Kidney (tissue), 14 donors: ENCODE data around the gene TUSC2. TPM values are rescaled to one million over a fixed set of nuclear protein-coding genes. Genes with fewer than 3 reads are reported as not detected.

Experiments
- DNase-seq, 5 donors: peaks; one replicate each; pipeline ENCODE4 v3.0.0-alpha.2; 2013 to 2020
- FAIRE-seq: peaks from 2 replicates; lab custom pipeline; 2012; peaks lifted over from hg19 to GRCh38; lab: Jason Lieb, UNC
- H3K27ac ChIP-seq, 2 donors: one replicate each; pipeline ENCODE4 v1.7.0; 2013; ENCODE audit warnings: low read depth in 2 of 2, low read length in 2 of 2, inconsistent platforms in 1 of 2
- H3K27me3 ChIP-seq: one replicate; pipeline ENCODE4 v1.7.1; 2013; ENCODE audit warnings: low read length, inconsistent platforms; ENCODE audit not compliant: control insufficient read depth, insufficient read depth
- H3K36me3 ChIP-seq, 3 donors: one replicate each; pipeline versions ENCODE4 v1.7.0 to v1.7.1; 2013; ENCODE audit warnings: low read length in 3 of 3, control low read depth in 1 of 3, inconsistent platforms in 1 of 3; ENCODE audit not compliant: insufficient read depth in 3 of 3, control insufficient read depth in 2 of 3
- H3K4me1 ChIP-seq, 3 donors: one replicate each; pipeline versions ENCODE4 v1.7.0 to v1.7.1; 2013; ENCODE audit warnings: low read length in 3 of 3, inconsistent platforms in 1 of 3, low read depth in 1 of 3; ENCODE audit not compliant: control insufficient read depth in 2 of 3, insufficient read depth in 2 of 3
- H3K4me3 ChIP-seq, 3 donors: one replicate each; pipeline versions ENCODE4 v1.7.0 to v1.8.1; 2013; ENCODE audit warnings: low read length in 3 of 3, control low read depth in 1 of 3, inconsistent platforms in 1 of 3
- H3K9ac ChIP-seq, 3 donors: one replicate each; pipeline versions ENCODE4 v1.7.0 to v1.7.1; 2013; ENCODE audit warnings: low read length in 3 of 3, control low read depth in 1 of 3, inconsistent platforms in 1 of 3
- H3K9me3 ChIP-seq, 3 donors: one replicate each; pipeline versions ENCODE4 v1.7.0 to v1.7.1; 2013; ENCODE audit warnings: low read length in 3 of 3, control low read depth in 1 of 3, inconsistent platforms in 1 of 3; ENCODE audit not compliant: control insufficient read depth in 2 of 3, insufficient read depth in 1 of 3
- CTCF ChIP-seq: IDR thresholded peaks from 3 replicates; pipeline ENCODE4 v1.5.1; 2012; ENCODE audit warnings: mild to moderate bottlenecking, moderate library complexity, borderline replicate concordance; ENCODE audit not compliant: insufficient read depth; ENCODE audit errors: extremely low read depth
- intact Hi-C: fragments of 100-400 bp; cut with DNase I; formaldehyde crosslinking; loops from one replicate; pipeline ENCODE4 v1.11.1; 2022
- polyA plus RNA-seq: library from polyadenylated mRNA; stranded (reverse); fragments of 350-450 nt; fragmentation: Illumina TruSeq; extraction: RNeasy Lipid Tissue Mini Kit (QIAGEN cat#74804); gene quantifications from one replicate; pipeline ENCODE4 v1.2.3, GENCODE V29; 2014; ENCODE audit warnings: low read depth, low replicate concordance; ENCODE audit not compliant: insufficient read depth
- total RNA-seq: library from RNA; stranded (reverse); fragmentation: NEBNext Ultra II Directional; extraction: Animal tissue kit (Norgen Biotek cat#: 25700); gene quantifications from one replicate; pipeline ENCODE4 v1.2.1, GENCODE V29; 2021
- donor health status: control.
- donor health status: control.
- donor health status: control.
- donor health status: control.
- donor health status: control.
- donor health status: DM: yes; HTN: yes; CAD: no.
- donor health status: Normal renal cell carcinoma (clear cell type).

Gene TUSC2
- total and polyA plus RNA-seq, 2 donors from 2014 or later, result 33.6 to 60.0 TPM

GRCh38 chr3:50345008-50345407, 17.0 kb upstream of the TUSC2 start:
- DNase-seq (no peak), FAIRE-seq (no peak)
- peaks cover 0 to 21% (median 5%) of the 10 kb centered on the region in 3 donors for H3K4me1 ChIP-seq
- no peaks in the 10 kb centered on the region for H3K9me3 ChIP-seq
- TF ChIP-seq CTCF, result no peak
- intact Hi-C loops, result loop anchor here (5.0 kb wide), 1 partner anchor 197 kb away; no protein-coding TSS in a partner anchor
- peaks cover 0 to 4% (median 4%) of the 10 kb centered on the region in 3 donors for H3K36me3 ChIP-seq
- peak overlapping the region in 1 of 3 donors; percentile 46 for H3K4me3 ChIP-seq
- H3K9ac ChIP-seq, result no peak overlapping the region
- no peaks in the 10 kb centered on the region for H3K27me3 ChIP-seq
- H3K27ac ChIP-seq, result no peak overlapping the region

GRCh38 chr3:50342813-50343633, 15.0 kb upstream of the TUSC2 start:
- Histone ChIP-seq H3K9ac (no peak overlapping the region), H3K4me1 (peaks cover 2 to 12% (median 3%) of the 10 kb centered on the region in 3 donors), H3K36me3 (peaks cover 0 to 4% (median 0%) of the 10 kb centered on the region in 3 donors), H3K27me3 (no peaks in the 10 kb centered on the region), H3K4me3 (no peak overlapping the region), H3K9me3 (no peaks in the 10 kb centered on the region), H3K27ac (no peak overlapping the region)
- FAIRE-seq (no peak), DNase-seq (peak in 1 of 5 donors; percentile 56)
- TF ChIP-seq CTCF, result no peak
- intact Hi-C loops, result no loop called here

GRCh38 chr3:50341996-50342650, 14.1 kb upstream of the TUSC2 start:
- Histone ChIP-seq H3K27me3 (no peaks in the 10 kb centered on the region), H3K4me3 (no peak overlapping the region), H3K9ac (no peak overlapping the region), H3K36me3 (no peaks in the 10 kb centered on the region), H3K27ac (no peak overlapping the region), H3K9me3 (no peaks in the 10 kb centered on the region), H3K4me1 (peaks cover 2 to 16% (median 6%) of the 10 kb centered on the region in 3 donors)
- intact Hi-C loops, result no loop called here
- FAIRE-seq, result no peak
- DNase-seq, result peak in 2 of 5 donors; percentile 57 to 67
- no peak for TF ChIP-seq CTCF
